Lower leg skin (tissue), 3 donors: ENCODE data around the gene IFNK.

ENCODE experiments used
- CTCF ChIP-seq, 3 donors: fragments of 450-650 bp; IDR thresholded peaks; one replicate each; pipeline ENCODE4 v1.5.1; 2016; ENCODE audit warnings: antibody characterized with exemption in 3 of 3, mild to moderate bottlenecking in 3 of 3, moderate library complexity in 2 of 3
- POLR2A ChIP-seq, 2 donors: fragments of 450-650 bp; IDR thresholded peaks; one replicate each; pipeline ENCODE4 v1.6.1; 2016 to 2017; ENCODE audit warnings: antibody characterized with exemption in 2 of 2, mild to moderate bottlenecking in 1 of 2, moderate library complexity in 1 of 2

GRCh38 chr9:27527702-27528075 lies 3.6 kb downstream of the IFNK start:
- TF ChIP-seq CTCF (IDR thresholded peaks at IDR 0.05) (no peak), POLR2A (IDR thresholded peaks at IDR 0.05) (no peak)
